ENCODE results near the gene UPF2.

The UPF2 gene

GRCh38 chr10:12063483-12063818, 20.8 kb upstream of the UPF2 start:
- no peaks in the 10 kb centered on the region for H3K79me2 ChIP-seq (ENCODE audit: control insufficient read depth, insufficient read depth, low read length, unreplicated experiment)
- H3K27me3 ChIP-seq (ENCODE audit: insufficient read depth, low read length) = no peaks in the 10 kb centered on the region
- peaks cover 7% of the 10 kb centered on the region for H3K4me1 ChIP-seq (ENCODE audit: control insufficient read depth, insufficient read depth, low read length, unreplicated experiment)
- no peak overlapping the region for H3K27ac ChIP-seq (ENCODE audit: low read depth, low read length)
- no peak overlapping the region for H3K4me3 ChIP-seq (ENCODE audit: low read depth, low read length)
- no peak overlapping the region for H2AFZ ChIP-seq (ENCODE audit: low read length, unreplicated experiment)
- no peaks in the 10 kb centered on the region for H3K36me3 ChIP-seq (ENCODE audit: insufficient read depth, low read length)

GRCh38 chr10:12062754-12063482, 20.3 kb upstream of the UPF2 start:
- Histone ChIP-seq H3K4me3 (ENCODE audit: low read depth, low read length) (no peak overlapping the region), H3K79me2 (ENCODE audit: control insufficient read depth, insufficient read depth, low read length, unreplicated experiment) (no peaks in the 10 kb centered on the region), H3K27me3 (ENCODE audit: insufficient read depth, low read length) (no peaks in the 10 kb centered on the region), H3K27ac (ENCODE audit: low read depth, low read length) (no peak overlapping the region), H2AFZ (ENCODE audit: low read length, unreplicated experiment) (peak overlapping the region; percentile 25), H3K4me1 (ENCODE audit: control insufficient read depth, insufficient read depth, low read length, unreplicated experiment) (peaks cover 7% of the 10 kb centered on the region), H3K36me3 (ENCODE audit: insufficient read depth, low read length) (no peaks in the 10 kb centered on the region)

- H3K79me2 ChIP-seq (ENCODE audit: control insufficient read depth, insufficient read depth, low read length, unreplicated experiment) = no peaks in the 10 kb centered on the region
- no peak overlapping the region for H2AFZ ChIP-seq (ENCODE audit: low read length, unreplicated experiment)
- H3K27ac ChIP-seq (ENCODE audit: low read depth, low read length) = no peak overlapping the region
- no peaks in the 10 kb centered on the region for H3K4me1 ChIP-seq (ENCODE audit: control insufficient read depth, insufficient read depth, low read length, unreplicated experiment)
- no peaks in the 10 kb centered on the region for H3K27me3 ChIP-seq (ENCODE audit: insufficient read depth, low read length)
- H3K4me3 ChIP-seq (ENCODE audit: low read depth, low read length) = no peak overlapping the region
- no peaks in the 10 kb centered on the region for H3K36me3 ChIP-seq (ENCODE audit: insufficient read depth, low read length)
Observed at GRCh38 chr10:12061124-12061523, 18.5 kb upstream of the UPF2 start.

- Histone ChIP-seq H3K4me1 (ENCODE audit: control insufficient read depth, insufficient read depth, low read length, unreplicated experiment) (peaks cover 3% of the 10 kb centered on the region), H2AFZ (ENCODE audit: low read length, unreplicated experiment) (no peak overlapping the region), H3K36me3 (ENCODE audit: insufficient read depth, low read length) (no peaks in the 10 kb centered on the region), H3K27me3 (ENCODE audit: insufficient read depth, low read length) (no peaks in the 10 kb centered on the region), H3K27ac (ENCODE audit: low read depth, low read length) (no peak overlapping the region), H3K4me3 (ENCODE audit: low read depth, low read length) (no peak overlapping the region), H3K79me2 (ENCODE audit: control insufficient read depth, insufficient read depth, low read length, unreplicated experiment) (no peaks in the 10 kb centered on the region)
Observed at GRCh38 chr10:12056748-12057147, 14.1 kb upstream of the UPF2 start.

GRCh38 chr10:12055732-12056131, 13.1 kb upstream of the UPF2 start:
- H3K4me3 ChIP-seq (ENCODE audit: low read depth, low read length) = no peak overlapping the region
- no peak overlapping the region for H3K27ac ChIP-seq (ENCODE audit: low read depth, low read length)
- H3K27me3 ChIP-seq (ENCODE audit: insufficient read depth, low read length) = no peaks in the 10 kb centered on the region
- no peaks in the 10 kb centered on the region for H3K36me3 ChIP-seq (ENCODE audit: insufficient read depth, low read length)
- peaks cover 3% of the 10 kb centered on the region for H3K4me1 ChIP-seq (ENCODE audit: control insufficient read depth, insufficient read depth, low read length, unreplicated experiment)
- H2AFZ ChIP-seq (ENCODE audit: low read length, unreplicated experiment) = no peak overlapping the region
- H3K79me2 ChIP-seq (ENCODE audit: control insufficient read depth, insufficient read depth, low read length, unreplicated experiment) = no peaks in the 10 kb centered on the region

GRCh38 chr10:12051241-12051640, 8.6 kb upstream of the UPF2 start:
- Histone ChIP-seq H3K27me3 (ENCODE audit: insufficient read depth, low read length) (no peaks in the 10 kb centered on the region), H3K27ac (ENCODE audit: low read depth, low read length) (no peak overlapping the region), H3K4me3 (ENCODE audit: low read depth, low read length) (no peak overlapping the region), H3K4me1 (ENCODE audit: control insufficient read depth, insufficient read depth, low read length, unreplicated experiment) (peaks cover 3% of the 10 kb centered on the region), H2AFZ (ENCODE audit: low read length, unreplicated experiment) (no peak overlapping the region), H3K79me2 (ENCODE audit: control insufficient read depth, insufficient read depth, low read length, unreplicated experiment) (no peaks in the 10 kb centered on the region), H3K36me3 (ENCODE audit: insufficient read depth, low read length) (no peaks in the 10 kb centered on the region)

- Histone ChIP-seq H3K4me1 (ENCODE audit: control insufficient read depth, insufficient read depth, low read length, unreplicated experiment) (peaks cover 3% of the 10 kb centered on the region), H3K27ac (ENCODE audit: low read depth, low read length) (no peak overlapping the region), H3K4me3 (ENCODE audit: low read depth, low read length) (no peak overlapping the region), H3K79me2 (ENCODE audit: control insufficient read depth, insufficient read depth, low read length, unreplicated experiment) (no peaks in the 10 kb centered on the region), H3K36me3 (ENCODE audit: insufficient read depth, low read length) (no peaks in the 10 kb centered on the region), H3K27me3 (ENCODE audit: insufficient read depth, low read length) (no peaks in the 10 kb centered on the region), H2AFZ (ENCODE audit: low read length, unreplicated experiment) (no peak overlapping the region)
Observed at GRCh38 chr10:12050528-12050927, 7.9 kb upstream of the UPF2 start.

- Histone ChIP-seq H2AFZ (ENCODE audit: low read length, unreplicated experiment) (no peak overlapping the region), H3K4me1 (ENCODE audit: control insufficient read depth, insufficient read depth, low read length, unreplicated experiment) (peaks cover 3% of the 10 kb centered on the region), H3K4me3 (ENCODE audit: low read depth, low read length) (no peak overlapping the region), H3K27ac (ENCODE audit: low read depth, low read length) (no peak overlapping the region), H3K36me3 (ENCODE audit: insufficient read depth, low read length) (no peaks in the 10 kb centered on the region), H3K27me3 (ENCODE audit: insufficient read depth, low read length) (no peaks in the 10 kb centered on the region), H3K79me2 (ENCODE audit: control insufficient read depth, insufficient read depth, low read length, unreplicated experiment) (no peaks in the 10 kb centered on the region)
Observed at GRCh38 chr10:12048547-12048946, 5.9 kb upstream of the UPF2 start.

GRCh38 chr10:12045596-12045995, 3.0 kb upstream of the UPF2 start:
- Histone ChIP-seq H3K4me1 (ENCODE audit: control insufficient read depth, insufficient read depth, low read length, unreplicated experiment) (peaks cover 6% of the 10 kb centered on the region), H3K4me3 (ENCODE audit: low read depth, low read length) (no peak overlapping the region), H3K36me3 (ENCODE audit: insufficient read depth, low read length) (no peaks in the 10 kb centered on the region), H3K27me3 (ENCODE audit: insufficient read depth, low read length) (no peaks in the 10 kb centered on the region), H2AFZ (ENCODE audit: low read length, unreplicated experiment) (no peak overlapping the region), H3K79me2 (ENCODE audit: control insufficient read depth, insufficient read depth, low read length, unreplicated experiment) (peaks cover 20% of the 10 kb centered on the region), H3K27ac (ENCODE audit: low read depth, low read length) (no peak overlapping the region)

- Histone ChIP-seq H3K4me3 (ENCODE audit: low read depth, low read length) (peak overlapping the region; percentile 91), H3K27ac (ENCODE audit: low read depth, low read length) (peak overlapping the region; percentile 94), H3K4me1 (ENCODE audit: control insufficient read depth, insufficient read depth, low read length, unreplicated experiment) (peaks cover 10% of the 10 kb centered on the region), H3K79me2 (ENCODE audit: control insufficient read depth, insufficient read depth, low read length, unreplicated experiment) (peaks cover 47% of the 10 kb centered on the region), H3K36me3 (ENCODE audit: insufficient read depth, low read length) (no peaks in the 10 kb centered on the region), H3K27me3 (ENCODE audit: insufficient read depth, low read length) (no peaks in the 10 kb centered on the region), H2AFZ (ENCODE audit: low read length, unreplicated experiment) (peak overlapping the region; percentile 42)
Observed at GRCh38 chr10:12042409-12042796, 206 bp downstream of the UPF2 start.

- H3K27me3 ChIP-seq (ENCODE audit: insufficient read depth, low read length) = no peaks in the 10 kb centered on the region
Observed at GRCh38 chr10:12041766-12042408, 722 bp downstream of the UPF2 start.

More at GRCh38 chr10:12041766-12042408, 722 bp downstream of the UPF2 start:
- Histone ChIP-seq H3K79me2 (ENCODE audit: control insufficient read depth, insufficient read depth, low read length, unreplicated experiment) (peaks cover 52% of the 10 kb centered on the region), H3K4me1 (ENCODE audit: control insufficient read depth, insufficient read depth, low read length, unreplicated experiment) (peaks cover 10% of the 10 kb centered on the region), H3K27ac (ENCODE audit: low read depth, low read length) (peak overlapping the region; percentile 94), H3K36me3 (ENCODE audit: insufficient read depth, low read length) (no peaks in the 10 kb centered on the region), H2AFZ (ENCODE audit: low read length, unreplicated experiment) (peak overlapping the region; percentile 42), H3K4me3 (ENCODE audit: low read depth, low read length) (peak overlapping the region; percentile 91)
